Caki2 (cell line): Measurements from ENCODE around the gene GADL1. TPM values are rescaled to one million over a fixed set of nuclear protein-coding genes. Genes with fewer than 3 reads are reported as not detected.

Experiments
- DNase-seq: peaks from one replicate; pipeline ENCODE4 v3.0.0-alpha.2; 2015; ENCODE audit warnings: low read depth
- in situ Hi-C: cut with HindIII; loops from 2 replicates; pipeline ENCODE4 v1.10.0; 2016; ENCODE audit warnings: low sequenced_read_pairs, low pct_unique_long_range_greater_than_20kb, mixed read lengths
- total RNA-seq: library from RNA; depleted of rRNA; stranded (reverse); fragments of >200 nt; shearing (Covaris generic); gene quantifications from 2 replicates; pipeline ENCODE4 v1.2.3, GENCODE V29; 2014; ENCODE audit warnings: low replicate concordance

The GADL1 gene
- total RNA-seq, 1 experiment from 2014 or later, result not detected

- no peak for DNase-seq
- in situ Hi-C loops, result no loop called here
Observed at GRCh38 chr3:30832961-30833575, 61.4 kb downstream of the GADL1 start.

- no peak for DNase-seq
- in situ Hi-C loops, result no loop called here
Observed at GRCh38 chr3:30827080-30827479, 67.4 kb downstream of the GADL1 start.

- in situ Hi-C loops, result no loop called here
Observed at GRCh38 chr3:30826531-30826942, 67.9 kb downstream of the GADL1 start.

GRCh38 chr3:30819067-30819798, 75.2 kb downstream of the GADL1 start:
- in situ Hi-C loops, result no loop called here

More at GRCh38 chr3:30826531-30826942, 67.9 kb downstream of the GADL1 start:
- no peak for DNase-seq

GRCh38 chr3:30813734-30814133, 80.7 kb downstream of the GADL1 start:
- in situ Hi-C loops, result no loop called here
- no peak for DNase-seq

More at GRCh38 chr3:30819067-30819798, 75.2 kb downstream of the GADL1 start:
- DNase-seq, result no peak

GRCh38 chr3:30811151-30811795, 83.2 kb downstream of the GADL1 start:
- in situ Hi-C loops, result no loop called here
- DNase-seq, result no peak

GRCh38 chr3:30810625-30811024, 83.8 kb downstream of the GADL1 start:
- DNase-seq, result no peak
- in situ Hi-C loops, result no loop called here

GRCh38 chr3:30805695-30806094, 88.8 kb downstream of the GADL1 start:
- DNase-seq, result no peak
- in situ Hi-C loops, result no loop called here

GRCh38 chr3:30804984-30805383, 89.5 kb downstream of the GADL1 start:
- in situ Hi-C loops, result no loop called here
- DNase-seq, result no peak

- in situ Hi-C loops, result no loop called here
- DNase-seq, result no peak
Observed at GRCh38 chr3:30795176-30795575, 99.3 kb downstream of the GADL1 start.

- in situ Hi-C loops, result no loop called here
- DNase-seq, result no peak
Observed at GRCh38 chr3:30793740-30794139, 100.7 kb downstream of the GADL1 start.

GRCh38 chr3:30790150-30790549, 104.3 kb downstream of the GADL1 start:
- no peak for DNase-seq
- in situ Hi-C loops, result no loop called here

- in situ Hi-C loops, result no loop called here
Observed at GRCh38 chr3:30786365-30786764, 108.1 kb downstream of the GADL1 start.

GRCh38 chr3:30779686-30780287, 114.7 kb downstream of the GADL1 start:
- in situ Hi-C loops, result no loop called here
- no peak for DNase-seq

More at GRCh38 chr3:30786365-30786764, 108.1 kb downstream of the GADL1 start:
- DNase-seq, result no peak

- in situ Hi-C loops, result no loop called here
- no peak for DNase-seq
Observed at GRCh38 chr3:30778933-30779332, 115.5 kb downstream of the GADL1 start.

- no peak for DNase-seq
- in situ Hi-C loops, result no loop called here
Observed at GRCh38 chr3:30777426-30778113, 116.9 kb downstream of the GADL1 start.

GRCh38 chr3:30776186-30776815, 118.2 kb downstream of the GADL1 start:
- in situ Hi-C loops, result no loop called here
- DNase-seq, result no peak

GRCh38 chr3:30775040-30775439, 119.4 kb downstream of the GADL1 start:
- in situ Hi-C loops, result no loop called here
- peak; percentile 27 for DNase-seq
